ENCODE measurements around the gene AKAP6.

GRCh38 chr14:32645551-32645950, 316.5 kb downstream of the AKAP6 start:
- no peak for TF ChIP-seq CTCF (IDR thresholded peaks at IDR 0.05)
- no peak for TF ChIP-seq POLR2A (IDR thresholded peaks at IDR 0.05)
